ENCODE results near the gene R3HDML. TPM values are rescaled to one million over a fixed set of nuclear protein-coding genes. Genes with fewer than 3 reads are reported as not detected.
"Not testable (repeated sequence)": the region's sequence is repeated elsewhere in the genome, so short reads cannot be mapped to it uniquely, and the experiment has no call there.

Gene R3HDML, protein sequence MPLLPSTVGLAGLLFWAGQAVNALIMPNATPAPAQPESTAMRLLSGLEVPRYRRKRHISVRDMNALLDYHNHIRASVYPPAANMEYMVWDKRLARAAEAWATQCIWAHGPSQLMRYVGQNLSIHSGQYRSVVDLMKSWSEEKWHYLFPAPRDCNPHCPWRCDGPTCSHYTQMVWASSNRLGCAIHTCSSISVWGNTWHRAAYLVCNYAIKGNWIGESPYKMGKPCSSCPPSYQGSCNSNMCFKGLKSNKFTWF
- total RNA-seq: not detected in 2 replicates

DNA sequence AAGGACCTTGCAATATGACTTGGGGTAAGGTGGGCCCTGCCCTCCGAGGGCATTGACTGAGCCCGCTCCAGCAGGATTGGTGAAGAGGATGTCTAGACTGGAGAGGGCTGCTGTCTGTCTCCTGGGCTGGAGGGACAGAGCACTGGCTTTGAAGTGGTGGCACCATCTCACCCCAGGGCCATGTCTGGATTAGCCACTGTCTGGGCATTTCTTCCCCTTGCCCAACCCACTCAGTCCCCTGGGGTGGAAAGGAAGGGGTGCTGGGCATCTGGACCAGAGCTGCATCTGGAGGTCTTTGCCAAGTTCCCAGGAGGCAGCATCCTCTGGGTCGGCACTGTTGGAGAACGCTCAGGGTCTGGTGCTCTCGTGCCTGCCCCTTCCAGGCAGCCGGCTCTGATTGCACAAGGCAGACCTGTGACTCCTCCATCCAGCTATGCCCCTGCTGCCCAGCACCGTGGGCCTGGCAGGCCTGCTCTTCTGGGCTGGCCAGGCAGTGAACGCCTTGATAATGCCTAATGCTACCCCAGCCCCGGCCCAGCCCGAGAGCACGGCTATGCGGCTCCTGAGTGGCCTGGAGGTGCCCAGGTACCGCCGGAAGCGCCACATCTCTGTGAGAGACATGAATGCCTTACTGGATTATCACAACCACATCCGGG lies at the start of gene R3HDML:
TSS of gene R3HDML (plus strand) at position 319 of the 656 bp plus-strand sequence. CDS start at position 434, 115 bp downstream.
- H3K27ac Mint-ChIP-seq: no peak within 1 kb of the TSS
- no peaks in the 10 kb centered on the region for H3K36me3 Mint-ChIP-seq (ENCODE audit: low read depth)
- H3K9me3 Mint-ChIP-seq: no peaks in the 10 kb centered on the region
- H3K4me3 Mint-ChIP-seq (ENCODE audit: low read depth): no peak within 1 kb of the TSS
- no peak for DNase-seq (ENCODE audit: low spot score)
- peaks cover 10% of the 10 kb centered on the region for H3K27me3 Mint-ChIP-seq (ENCODE audit: low read depth)
- intact Hi-C loops (cut with micrococcal nuclease): no loop called here
- no peaks in the 10 kb centered on the region for H3K4me1 Mint-ChIP-seq (ENCODE audit: low read depth)

DNA sequence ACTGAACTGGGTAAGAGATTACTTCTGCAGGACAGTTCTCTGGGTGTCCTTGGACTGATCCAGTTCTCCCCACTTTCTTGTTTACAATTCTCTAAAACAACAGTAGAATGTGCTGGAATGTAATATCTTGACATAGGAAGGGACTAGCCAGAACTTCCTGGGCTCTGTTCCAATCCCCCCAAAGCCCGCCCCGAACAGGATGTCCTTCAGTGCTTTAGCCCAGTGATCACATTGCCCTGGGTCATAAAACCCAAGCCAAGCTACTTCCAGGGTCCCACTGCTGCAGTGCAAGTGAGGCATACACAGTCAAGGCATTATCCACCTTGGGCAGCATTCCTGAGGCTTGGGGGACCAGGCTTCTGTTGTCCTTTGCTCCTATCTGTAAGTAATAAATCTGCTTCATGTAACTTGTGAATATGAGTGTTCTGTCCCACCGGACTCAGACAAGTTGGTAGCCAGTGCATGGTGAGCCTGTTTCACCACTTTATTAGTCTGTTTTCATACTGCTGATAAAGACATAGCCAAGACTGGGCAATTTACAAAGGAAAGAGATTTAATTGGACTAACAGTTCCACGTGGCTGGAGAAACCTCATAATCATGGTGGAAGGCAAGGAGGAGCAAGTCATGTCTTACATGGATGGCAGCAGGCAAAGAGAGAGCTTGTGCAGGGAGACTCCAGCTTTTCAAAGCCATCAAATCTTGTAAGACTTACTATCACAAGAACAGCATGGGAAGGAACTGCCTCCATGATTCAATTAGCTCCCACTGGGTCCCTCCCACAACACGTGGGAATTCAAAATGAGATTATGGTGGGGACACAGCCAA lies 49.4 kb upstream of the R3HDML start:
- Mint-ChIP-seq H3K36me3 (ENCODE audit: low read depth) (no peaks in the 10 kb centered on the region), H3K4me3 (ENCODE audit: low read depth) (no peak overlapping the region), H3K9me3 (no peaks in the 10 kb centered on the region), H3K27ac (no peak overlapping the region), H3K4me1 (ENCODE audit: low read depth) (no peaks in the 10 kb centered on the region), H3K27me3 (ENCODE audit: low read depth) (no peaks in the 10 kb centered on the region)
- no peak for DNase-seq (ENCODE audit: low spot score)
- intact Hi-C loops (cut with micrococcal nuclease): no loop called here

DNA sequence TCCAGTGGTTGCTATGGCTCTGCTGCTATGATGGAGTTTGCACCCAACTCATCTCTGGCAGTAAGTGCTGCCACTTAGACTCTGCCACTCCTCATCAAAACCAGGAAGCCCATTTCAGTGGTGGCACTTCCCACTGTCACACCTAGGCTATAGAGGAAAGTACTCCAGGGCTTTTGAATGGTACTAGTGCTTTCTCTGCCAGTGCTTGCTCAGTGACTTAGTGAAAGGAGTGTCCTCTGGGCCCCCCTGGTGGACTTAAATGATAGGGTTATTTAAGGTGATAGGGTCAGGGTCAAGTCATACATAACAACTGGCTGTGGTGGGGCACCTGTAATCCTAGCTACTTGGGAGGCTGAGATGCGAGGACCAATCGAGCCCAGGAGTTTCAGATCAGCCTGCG lies 48.6 kb upstream of the R3HDML start:
- DNase-seq (ENCODE audit: low spot score): no peak
- Mint-ChIP-seq H3K36me3 (ENCODE audit: low read depth) (no peaks in the 10 kb centered on the region), H3K27me3 (ENCODE audit: low read depth) (no peaks in the 10 kb centered on the region), H3K4me3 (ENCODE audit: low read depth) (no peak overlapping the region), H3K4me1 (ENCODE audit: low read depth) (no peaks in the 10 kb centered on the region), H3K9me3 (no peaks in the 10 kb centered on the region), H3K27ac (no peak overlapping the region)
- intact Hi-C loops (cut with micrococcal nuclease): no loop called here

DNA sequence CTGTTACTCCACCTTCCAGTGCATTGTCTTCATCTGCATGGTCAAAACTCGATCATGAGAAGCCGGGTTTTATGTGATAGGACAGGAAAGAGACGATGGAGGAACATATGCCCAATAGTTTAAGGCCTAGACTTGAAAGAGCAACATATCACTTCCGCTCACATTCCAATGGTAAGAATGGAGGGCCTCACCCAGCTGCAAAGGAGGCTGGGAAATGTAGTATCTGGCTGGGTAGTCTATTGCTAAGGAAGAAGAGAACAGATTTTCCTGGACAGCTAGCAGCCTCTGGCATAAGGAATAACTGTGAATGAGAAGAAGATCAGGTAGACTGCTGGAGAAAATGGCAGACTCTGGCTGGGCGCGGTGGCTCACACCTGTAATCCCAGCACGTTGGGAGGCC lies 45.1 kb upstream of the R3HDML start:
- H3K36me3 Mint-ChIP-seq (ENCODE audit: low read depth): no peaks in the 10 kb centered on the region
- H3K4me3 Mint-ChIP-seq (ENCODE audit: low read depth): no peak overlapping the region
- no peaks in the 10 kb centered on the region for H3K4me1 Mint-ChIP-seq (ENCODE audit: low read depth)
- no peak for DNase-seq (ENCODE audit: low spot score)
- intact Hi-C loops (cut with micrococcal nuclease): no loop called here
- H3K27me3 Mint-ChIP-seq (ENCODE audit: low read depth): no peaks in the 10 kb centered on the region
- no peaks in the 10 kb centered on the region for H3K9me3 Mint-ChIP-seq
- no peak overlapping the region for H3K27ac Mint-ChIP-seq

DNA sequence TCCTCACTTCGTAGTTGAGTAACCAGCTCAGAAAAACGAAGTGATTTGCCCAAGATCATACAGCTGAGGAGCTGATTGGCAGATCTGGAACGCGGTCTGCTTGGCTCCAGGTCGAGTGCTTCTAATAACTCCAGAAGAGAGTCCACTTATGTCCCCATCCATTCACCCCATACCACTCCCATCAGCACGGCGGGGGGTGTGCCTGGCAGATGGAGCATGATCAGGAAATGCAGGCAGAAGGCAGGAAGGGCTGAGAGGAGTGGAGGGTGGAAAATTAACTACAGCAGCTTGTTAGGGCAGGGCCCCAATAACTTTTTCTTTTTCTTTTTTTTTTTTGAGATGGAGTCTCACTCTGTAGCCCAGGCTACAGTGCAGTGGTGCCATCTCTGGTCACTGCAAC lies 40.8 kb upstream of the R3HDML start:
- intact Hi-C loops (cut with micrococcal nuclease): no loop called here
- no peaks in the 10 kb centered on the region for H3K4me1 Mint-ChIP-seq (ENCODE audit: low read depth)
- no peak for DNase-seq (ENCODE audit: low spot score)
- H3K27me3 Mint-ChIP-seq (ENCODE audit: low read depth): no peaks in the 10 kb centered on the region
- H3K36me3 Mint-ChIP-seq (ENCODE audit: low read depth): no peaks in the 10 kb centered on the region
- H3K27ac Mint-ChIP-seq: no peak overlapping the region
- no peaks in the 10 kb centered on the region for H3K9me3 Mint-ChIP-seq
- no peak overlapping the region for H3K4me3 Mint-ChIP-seq (ENCODE audit: low read depth)

DNA sequence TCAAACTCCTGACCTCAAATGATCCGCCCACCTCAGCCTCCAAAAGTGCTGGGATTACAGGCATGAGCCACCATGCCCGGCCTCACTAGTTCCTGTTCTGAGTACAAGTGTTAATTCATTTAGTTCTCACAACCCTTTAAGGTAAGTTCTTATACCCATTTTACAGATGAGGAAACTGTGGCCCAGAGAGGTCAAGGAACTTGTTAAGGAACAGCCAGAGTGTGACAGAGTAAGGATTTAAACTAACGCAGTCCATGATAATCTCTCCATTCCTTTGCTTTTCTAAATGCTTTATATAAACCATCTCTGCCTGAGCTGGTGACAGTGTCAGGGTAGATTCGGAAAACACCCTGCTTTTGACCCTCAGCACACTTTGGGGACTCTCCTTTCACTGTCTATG lies 39.1 kb upstream of the R3HDML start:
- Mint-ChIP-seq H3K27me3 (ENCODE audit: low read depth) (no peaks in the 10 kb centered on the region), H3K4me1 (ENCODE audit: low read depth) (no peaks in the 10 kb centered on the region)

DNA sequence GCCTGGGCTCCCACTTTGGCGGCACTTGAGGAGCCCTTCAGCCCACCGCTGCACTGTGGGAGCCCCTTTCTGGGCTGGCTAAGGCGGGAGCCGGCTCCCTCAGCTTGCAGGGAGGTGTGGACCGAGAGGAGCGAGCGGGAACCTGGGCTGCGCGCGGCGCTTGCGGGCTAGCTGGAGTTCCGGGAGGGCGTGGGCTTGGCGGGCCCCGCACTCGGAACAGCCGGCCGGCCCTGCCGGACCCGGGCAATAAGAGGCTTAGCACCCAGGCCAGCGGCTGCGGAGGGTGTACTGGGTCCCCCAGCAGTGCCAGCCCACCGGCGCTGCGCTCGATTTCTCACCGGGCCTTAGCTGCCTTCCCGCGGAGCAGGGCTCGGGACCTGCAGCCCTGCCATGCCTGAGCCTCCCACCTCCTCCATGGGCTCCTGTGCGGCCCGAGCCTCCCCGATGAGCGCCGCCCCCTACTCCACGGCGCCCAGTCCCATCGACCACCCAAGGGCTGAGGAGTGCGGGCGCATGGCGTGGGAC lies 37.8 kb upstream of the R3HDML start:
- H3K27ac Mint-ChIP-seq; H3K4me3 Mint-ChIP-seq (ENCODE audit: low read depth); DNase-seq (ENCODE audit: low spot score); H3K4me1 Mint-ChIP-seq (ENCODE audit: low read depth); H3K27me3 Mint-ChIP-seq (ENCODE audit: low read depth); intact Hi-C loops (cut with micrococcal nuclease); H3K36me3 Mint-ChIP-seq (ENCODE audit: low read depth); H3K9me3 Mint-ChIP-seq: not testable (repeated sequence)

More for the DNA sequence above, 39.1 kb upstream of the R3HDML start:
- no peaks in the 10 kb centered on the region for H3K36me3 Mint-ChIP-seq (ENCODE audit: low read depth)
- no peaks in the 10 kb centered on the region for H3K9me3 Mint-ChIP-seq
- no peak overlapping the region for H3K27ac Mint-ChIP-seq
- DNase-seq (ENCODE audit: low spot score): no peak
- no peak overlapping the region for H3K4me3 Mint-ChIP-seq (ENCODE audit: low read depth)
- intact Hi-C loops (cut with micrococcal nuclease): no loop called here

DNA sequence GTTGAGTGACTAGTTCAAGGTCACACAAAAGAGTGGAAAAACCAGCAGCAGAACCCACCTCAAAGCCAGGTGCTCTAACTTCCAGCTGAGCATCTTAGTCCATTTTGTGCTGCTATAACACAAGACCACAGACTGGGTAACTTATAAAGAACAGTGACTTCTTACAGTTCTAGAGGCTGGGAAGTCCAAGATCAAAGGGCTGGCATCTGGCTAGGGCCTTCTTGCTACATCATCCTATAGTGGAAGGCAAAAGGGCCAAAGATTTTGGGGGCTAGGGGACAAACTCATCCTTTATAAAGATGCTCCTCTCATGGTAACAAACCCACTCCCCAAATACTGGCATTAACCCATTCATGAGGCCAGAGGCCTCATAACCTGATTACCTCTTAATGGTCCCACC lies 35.6 kb upstream of the R3HDML start:
- Mint-ChIP-seq H3K4me3 (ENCODE audit: low read depth) (no peak overlapping the region), H3K9me3 (no peaks in the 10 kb centered on the region), H3K36me3 (ENCODE audit: low read depth) (no peaks in the 10 kb centered on the region), H3K4me1 (ENCODE audit: low read depth) (no peaks in the 10 kb centered on the region), H3K27me3 (ENCODE audit: low read depth) (no peaks in the 10 kb centered on the region), H3K27ac (no peak overlapping the region)
- no peak for DNase-seq (ENCODE audit: low spot score)
- intact Hi-C loops (cut with micrococcal nuclease): no loop called here

DNA sequence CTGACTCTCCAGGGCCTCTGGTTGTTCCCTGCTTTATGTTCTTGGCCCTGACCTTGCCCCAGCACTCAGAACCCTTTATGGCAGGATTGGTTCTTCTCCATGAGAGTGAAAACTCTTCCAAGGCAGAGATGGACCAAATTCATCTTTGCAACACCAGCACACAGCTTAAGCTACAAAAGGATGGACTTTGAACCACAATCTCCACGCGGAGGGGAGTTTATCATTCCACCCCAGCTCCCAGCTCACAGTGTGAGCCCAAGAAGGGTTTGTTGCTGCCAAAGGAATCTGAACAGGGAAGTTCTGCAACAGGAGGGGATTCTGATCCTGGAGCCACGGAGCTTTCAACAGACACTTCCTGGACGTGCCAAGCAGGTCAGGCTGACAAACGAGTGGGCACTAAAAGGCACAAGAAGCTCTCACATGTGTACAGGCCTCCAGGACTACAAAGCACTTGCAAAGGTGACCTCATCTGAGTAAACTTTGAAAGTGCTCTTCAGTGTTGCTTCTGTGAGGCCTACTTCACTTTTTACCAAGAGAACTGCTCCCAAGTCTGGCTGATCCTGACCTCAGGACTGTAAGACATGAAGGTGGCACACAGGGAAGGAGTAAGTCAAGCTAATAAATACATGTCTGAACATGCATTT lies 34.7 kb upstream of the R3HDML start:
- H3K36me3 Mint-ChIP-seq (ENCODE audit: low read depth): no peaks in the 10 kb centered on the region

DNA sequence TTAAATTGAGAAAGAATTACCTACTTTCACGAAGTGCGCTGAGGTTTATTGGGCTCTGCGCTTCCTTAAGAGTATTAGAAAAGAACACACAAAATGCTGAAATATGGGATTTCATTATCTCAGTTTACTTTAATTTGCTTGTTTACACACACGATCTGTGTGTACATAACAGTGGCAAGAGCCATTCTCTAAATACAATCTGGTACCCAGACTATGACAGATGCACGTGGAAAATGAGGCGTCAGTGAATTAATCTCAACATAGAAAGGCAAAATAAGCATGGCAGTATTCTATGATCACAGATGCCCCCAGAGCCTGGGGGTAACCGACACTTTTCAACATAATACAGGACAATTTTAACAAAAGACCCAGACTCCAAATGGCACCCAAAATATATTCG lies 34.1 kb upstream of the R3HDML start:
- Mint-ChIP-seq H3K4me1 (ENCODE audit: low read depth) (no peaks in the 10 kb centered on the region), H3K4me3 (ENCODE audit: low read depth) (no peak overlapping the region), H3K27me3 (ENCODE audit: low read depth) (no peaks in the 10 kb centered on the region), H3K27ac (no peak overlapping the region), H3K9me3 (no peaks in the 10 kb centered on the region), H3K36me3 (ENCODE audit: low read depth) (no peaks in the 10 kb centered on the region)
- intact Hi-C loops (cut with micrococcal nuclease): no loop called here
- no peak for DNase-seq (ENCODE audit: low spot score)

More for the DNA sequence above, 34.7 kb upstream of the R3HDML start:
- no peak for DNase-seq (ENCODE audit: low spot score)
- Mint-ChIP-seq H3K9me3 (no peaks in the 10 kb centered on the region), H3K4me3 (ENCODE audit: low read depth) (no peak overlapping the region), H3K27ac (no peak overlapping the region), H3K4me1 (ENCODE audit: low read depth) (no peaks in the 10 kb centered on the region), H3K27me3 (ENCODE audit: low read depth) (no peaks in the 10 kb centered on the region)
- intact Hi-C loops (cut with micrococcal nuclease): no loop called here

DNA sequence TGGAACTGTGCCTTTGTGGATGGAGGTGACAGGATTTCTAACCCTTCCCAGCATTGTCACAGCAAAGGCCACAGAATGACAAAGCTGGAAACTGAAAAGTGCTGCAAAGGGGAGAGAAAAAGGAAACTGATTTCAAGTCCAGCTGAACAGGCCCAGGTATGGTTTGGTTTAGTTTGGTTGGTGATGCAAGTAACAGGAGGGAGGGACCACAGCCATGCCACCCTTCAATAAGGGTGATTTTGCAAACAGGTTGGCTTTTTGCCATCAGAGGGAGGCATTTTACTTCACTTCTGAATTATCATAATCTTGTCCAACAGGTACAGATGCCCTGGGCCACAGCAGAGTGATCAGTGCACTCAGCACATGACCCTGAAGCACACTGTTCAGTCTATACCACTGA lies 32.5 kb upstream of the R3HDML start:
- Mint-ChIP-seq H3K4me1 (ENCODE audit: low read depth) (peaks cover under 1% of the 10 kb centered on the region), H3K4me3 (ENCODE audit: low read depth) (no peak overlapping the region), H3K27me3 (ENCODE audit: low read depth) (no peaks in the 10 kb centered on the region), H3K9me3 (no peaks in the 10 kb centered on the region), H3K27ac (no peak overlapping the region), H3K36me3 (ENCODE audit: low read depth) (no peaks in the 10 kb centered on the region)
- no peak for DNase-seq (ENCODE audit: low spot score)
- intact Hi-C loops (cut with micrococcal nuclease): no loop called here

DNA sequence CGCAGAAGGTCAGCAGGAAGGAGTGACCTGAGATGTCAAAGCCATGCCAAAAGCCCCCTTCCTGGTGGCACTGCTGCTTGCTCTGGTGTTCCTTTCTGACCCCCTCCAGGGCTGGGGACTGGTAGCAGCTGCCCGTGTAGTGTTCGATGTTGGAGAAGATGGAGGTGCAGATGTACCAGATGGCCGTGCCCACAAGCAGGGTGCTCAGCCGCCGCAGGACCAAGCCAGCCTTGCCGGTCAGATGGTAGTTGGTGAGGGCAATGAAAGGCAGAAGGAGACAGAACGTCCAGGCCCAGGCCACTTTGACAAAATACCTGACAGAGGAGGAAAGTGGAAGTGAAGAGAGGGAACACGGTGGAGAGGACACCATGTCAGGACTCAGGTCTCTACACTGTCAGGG lies 29.9 kb upstream of the R3HDML start:
- DNase-seq (ENCODE audit: low spot score): no peak
- Mint-ChIP-seq H3K36me3 (ENCODE audit: low read depth) (no peaks in the 10 kb centered on the region), H3K27me3 (ENCODE audit: low read depth) (no peaks in the 10 kb centered on the region), H3K4me1 (ENCODE audit: low read depth) (peaks cover 14% of the 10 kb centered on the region), H3K4me3 (ENCODE audit: low read depth) (no peak overlapping the region), H3K27ac (no peak overlapping the region), H3K9me3 (no peaks in the 10 kb centered on the region)
- intact Hi-C loops (cut with micrococcal nuclease): no loop called here

Data from activated T-helper 2 cell treated with anti-CD3 and anti-CD28 coated beads, Interferon-gamma antibody, Interleukin-2, Interleukin-4, amounts not matched to agents 10 μg/mL and 5 μg/mL and 100 μg/mL, durations not matched to agents 14 hours and 24 hours and 36 hours (primary cell).